GM12873 (cell line): ENCODE results near the gene KCNMA1.

Experiments
- CTCF ChIP-seq: IDR thresholded peaks from 2 replicates; pipeline ENCODE4 v1.5.1; 2012; ENCODE audit warnings: low read depth, mild to moderate bottlenecking, moderate library complexity, low read length, control low read depth; ENCODE audit not compliant: insufficient read depth; ENCODE audit errors: missing control alignments

Gene KCNMA1

GRCh38 chr10:77300682-77301302, 336.8 kb downstream of the KCNMA1 start:
- TF ChIP-seq CTCF: no peak

- no peak for TF ChIP-seq CTCF
These were observed 338.3 kb downstream of the KCNMA1 start for GRCh38 chr10:77299320-77299719.

GRCh38 chr10:77297393-77297739, 340.2 kb downstream of the KCNMA1 start:
- TF ChIP-seq CTCF: no peak

- no peak for TF ChIP-seq CTCF
These were observed 340.8 kb downstream of the KCNMA1 start for GRCh38 chr10:77296534-77297392.

GRCh38 chr10:77293773-77294172, 343.8 kb downstream of the KCNMA1 start:
- TF ChIP-seq CTCF: no peak

GRCh38 chr10:77293347-77293746, 344.3 kb downstream of the KCNMA1 start:
- no peak for TF ChIP-seq CTCF

GRCh38 chr10:77291596-77292505, 345.8 kb downstream of the KCNMA1 start:
- TF ChIP-seq CTCF: no peak
